PC-3 (cell line): ENCODE measurements around the gene IFNA8.

Experiments
- EZH2 ChIP-seq: fragments of 300-600 bp; sonication (generic); IDR thresholded peaks from one replicate; pipeline ENCODE4 v1.6.1; 2017; ENCODE audit warnings: antibody characterized with exemption, mild to moderate bottlenecking, low read length; ENCODE audit not compliant: unreplicated experiment
- EZH2phosphoT487 ChIP-seq: fragments of 300-600 bp; sonication (generic); IDR thresholded peaks from 2 replicates; pipeline ENCODE4 v1.6.1; 2018; ENCODE audit warnings: mild to moderate bottlenecking, antibody characterized with exemption, low read length, borderline replicate concordance
- TF ChIP-seq, protein P1 (sequence below): fragments of 300-600 bp; sonication (generic); conservative IDR thresholded peaks from 2 replicates; pipeline ENCODE4 v1.5.1; 2017; ENCODE audit warnings: antibody characterized with exemption, low read depth, mild to moderate bottlenecking, low read length

DNA sequence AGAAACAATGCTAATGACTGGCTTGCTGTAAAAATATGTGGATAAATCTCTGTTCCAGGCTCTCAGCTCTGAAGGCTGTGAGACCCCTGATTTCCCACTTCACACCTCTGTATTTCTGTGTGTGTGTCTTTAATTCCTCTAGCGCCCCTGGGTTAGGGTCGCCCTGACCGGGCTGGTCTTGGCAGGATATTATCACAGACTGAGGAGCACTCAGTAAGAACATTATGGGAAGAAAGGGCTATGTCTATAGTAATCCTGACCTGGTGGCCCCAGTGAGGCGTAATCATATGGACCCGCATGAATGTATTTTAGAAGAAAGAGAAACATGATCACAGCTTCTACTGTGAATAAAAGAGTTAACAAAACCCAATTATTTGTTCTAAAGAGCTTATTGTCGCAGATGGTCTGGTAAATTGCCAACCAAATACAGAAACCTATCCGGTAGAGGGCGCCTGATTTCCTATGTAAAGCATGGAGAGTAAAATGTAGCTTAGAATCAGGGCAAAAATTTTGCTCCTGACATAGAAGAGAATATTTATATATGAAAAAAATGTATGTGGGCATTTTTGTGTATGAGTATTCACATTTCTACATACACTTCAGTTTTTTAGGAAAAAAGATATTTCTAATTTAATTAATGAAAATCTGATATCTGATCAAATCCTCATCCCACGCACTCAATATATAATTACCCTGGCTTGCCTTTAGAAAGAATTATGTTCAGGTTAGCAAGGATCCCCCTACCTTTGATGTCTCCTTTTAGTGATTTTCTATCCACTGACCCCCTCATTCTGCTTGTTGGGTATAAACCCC, 25.5 kb downstream of the IFNA8 start:
- TF ChIP-seq, protein P1, sequence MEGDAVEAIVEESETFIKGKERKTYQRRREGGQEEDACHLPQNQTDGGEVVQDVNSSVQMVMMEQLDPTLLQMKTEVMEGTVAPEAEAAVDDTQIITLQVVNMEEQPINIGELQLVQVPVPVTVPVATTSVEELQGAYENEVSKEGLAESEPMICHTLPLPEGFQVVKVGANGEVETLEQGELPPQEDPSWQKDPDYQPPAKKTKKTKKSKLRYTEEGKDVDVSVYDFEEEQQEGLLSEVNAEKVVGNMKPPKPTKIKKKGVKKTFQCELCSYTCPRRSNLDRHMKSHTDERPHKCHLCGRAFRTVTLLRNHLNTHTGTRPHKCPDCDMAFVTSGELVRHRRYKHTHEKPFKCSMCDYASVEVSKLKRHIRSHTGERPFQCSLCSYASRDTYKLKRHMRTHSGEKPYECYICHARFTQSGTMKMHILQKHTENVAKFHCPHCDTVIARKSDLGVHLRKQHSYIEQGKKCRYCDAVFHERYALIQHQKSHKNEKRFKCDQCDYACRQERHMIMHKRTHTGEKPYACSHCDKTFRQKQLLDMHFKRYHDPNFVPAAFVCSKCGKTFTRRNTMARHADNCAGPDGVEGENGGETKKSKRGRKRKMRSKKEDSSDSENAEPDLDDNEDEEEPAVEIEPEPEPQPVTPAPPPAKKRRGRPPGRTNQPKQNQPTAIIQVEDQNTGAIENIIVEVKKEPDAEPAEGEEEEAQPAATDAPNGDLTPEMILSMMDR = peak; percentile 73
- TF ChIP-seq EZH2phosphoT487 (no peak), EZH2 (no peak)
